ENCODE data around the gene GLIS2.

GRCh38 chr16:4344983-4345835 lies 29.3 kb downstream of the GLIS2 start:
- TF ChIP-seq POLR2A (IDR thresholded peaks at IDR 0.05; ENCODE audit: extremely low read depth, insufficient read length): no peak
- TF ChIP-seq, protein P1, sequence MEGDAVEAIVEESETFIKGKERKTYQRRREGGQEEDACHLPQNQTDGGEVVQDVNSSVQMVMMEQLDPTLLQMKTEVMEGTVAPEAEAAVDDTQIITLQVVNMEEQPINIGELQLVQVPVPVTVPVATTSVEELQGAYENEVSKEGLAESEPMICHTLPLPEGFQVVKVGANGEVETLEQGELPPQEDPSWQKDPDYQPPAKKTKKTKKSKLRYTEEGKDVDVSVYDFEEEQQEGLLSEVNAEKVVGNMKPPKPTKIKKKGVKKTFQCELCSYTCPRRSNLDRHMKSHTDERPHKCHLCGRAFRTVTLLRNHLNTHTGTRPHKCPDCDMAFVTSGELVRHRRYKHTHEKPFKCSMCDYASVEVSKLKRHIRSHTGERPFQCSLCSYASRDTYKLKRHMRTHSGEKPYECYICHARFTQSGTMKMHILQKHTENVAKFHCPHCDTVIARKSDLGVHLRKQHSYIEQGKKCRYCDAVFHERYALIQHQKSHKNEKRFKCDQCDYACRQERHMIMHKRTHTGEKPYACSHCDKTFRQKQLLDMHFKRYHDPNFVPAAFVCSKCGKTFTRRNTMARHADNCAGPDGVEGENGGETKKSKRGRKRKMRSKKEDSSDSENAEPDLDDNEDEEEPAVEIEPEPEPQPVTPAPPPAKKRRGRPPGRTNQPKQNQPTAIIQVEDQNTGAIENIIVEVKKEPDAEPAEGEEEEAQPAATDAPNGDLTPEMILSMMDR (IDR thresholded peaks at IDR 0.05; ENCODE audit: low read depth, low read length): no peak
